Liver (tissue), 9 donors: ENCODE measurements around the gene EXD3. TPM values are rescaled to one million over a fixed set of nuclear protein-coding genes. Genes with fewer than 3 reads are reported as not detected.

Source experiments
- DNase-seq: peaks from one replicate; pipeline ENCODE4 v3.0.0-alpha.2; 2017; ENCODE audit warnings: low spot score
- H3K27ac ChIP-seq, 2 donors: one replicate each; pipeline ENCODE4 v1.7.0; 2013; ENCODE audit warnings: inconsistent platforms in 2 of 2, low read length in 2 of 2, control low read depth in 1 of 2, low read depth in 1 of 2, mild to moderate bottlenecking in 1 of 2
- H3K27me3 ChIP-seq, 4 donors: one replicate each; pipeline versions ENCODE4 v1.6.1 to v1.7.0; 2013; ENCODE audit warnings: low read length in 3 of 4, inconsistent platforms in 1 of 4, mild to moderate bottlenecking in 1 of 4, moderate library complexity in 1 of 4; ENCODE audit not compliant: control insufficient read depth in 4 of 4, insufficient read depth in 4 of 4
- H3K36me3 ChIP-seq, 4 donors: one replicate each; pipeline versions ENCODE4 v1.6.1 to v1.7.0; 2013; ENCODE audit warnings: low read length in 3 of 4, mild to moderate bottlenecking in 3 of 4, low read depth in 1 of 4, moderate library complexity in 1 of 4; ENCODE audit not compliant: control insufficient read depth in 4 of 4, insufficient read depth in 3 of 4
- H3K4me1 ChIP-seq, 4 donors: one replicate each; pipeline versions ENCODE4 v1.6.1 to v1.7.0; 2013; ENCODE audit warnings: low read length in 3 of 4, mild to moderate bottlenecking in 3 of 4, moderate library complexity in 1 of 4; ENCODE audit not compliant: control insufficient read depth in 4 of 4, insufficient read depth in 4 of 4
- H3K4me3 ChIP-seq, 3 donors: one replicate each; pipeline versions ENCODE4 v1.6.1 to v1.7.0; 2013; ENCODE audit warnings: low read length in 3 of 3, control low read depth in 1 of 3, low read depth in 1 of 3, mild to moderate bottlenecking in 1 of 3
- H3K9ac ChIP-seq, 2 donors: one replicate each; pipeline ENCODE4 v1.7.0; 2013; ENCODE audit warnings: low read length in 2 of 2, mild to moderate bottlenecking in 2 of 2, moderate library complexity in 2 of 2, control low read depth in 1 of 2, low read depth in 1 of 2
- H3K9me3 ChIP-seq, 4 donors: one replicate each; pipeline versions ENCODE4 v1.6.1 to v1.7.0; 2013; ENCODE audit warnings: low read length in 3 of 4; ENCODE audit not compliant: control insufficient read depth in 4 of 4
- EGR1 ChIP-seq, 2 donors: IDR thresholded peaks; 2 replicates each; pipeline ENCODE4 v1.6.1; 2016 to 2018; ENCODE audit warnings: antibody characterized with exemption in 2 of 2, low read depth in 2 of 2
- FOXA2 ChIP-seq: IDR thresholded peaks from 2 replicates; pipeline ENCODE4 v1.6.1; 2016; ENCODE audit warnings: antibody characterized with exemption
- GABPA ChIP-seq, 2 donors: IDR thresholded peaks in 1 of 2; conservative IDR thresholded peaks in 1 of 2; 2 replicates each; pipeline ENCODE4 v1.6.1; 2016; ENCODE audit warnings: antibody characterized with exemption in 2 of 2, mild to moderate bottlenecking in 1 of 2, moderate library complexity in 1 of 2
- HNF4A ChIP-seq, 2 donors: conservative IDR thresholded peaks; 2 replicates each; pipeline ENCODE4 v1.6.1; 2016; ENCODE audit warnings: antibody characterized with exemption in 2 of 2, mild to moderate bottlenecking in 2 of 2
- HNF4G ChIP-seq: IDR thresholded peaks from 2 replicates; pipeline ENCODE4 v1.6.1; 2016; ENCODE audit warnings: antibody characterized with exemption
- JUND ChIP-seq, 2 donors: IDR thresholded peaks; 2 replicates each; pipeline ENCODE4 v1.6.1; 2016; ENCODE audit warnings: antibody characterized with exemption in 2 of 2
- NR2F2 ChIP-seq: IDR thresholded peaks from 2 replicates; pipeline ENCODE4 v1.6.1; 2016; ENCODE audit warnings: antibody characterized with exemption
- RAD21 ChIP-seq, 2 donors: IDR thresholded peaks; 2 replicates each; pipeline ENCODE4 v1.6.1; 2016; ENCODE audit warnings: antibody characterized with exemption in 2 of 2, mild to moderate bottlenecking in 2 of 2
- RXRA ChIP-seq, 2 donors: IDR thresholded peaks; 2 replicates each; pipeline ENCODE4 v1.6.1; 2017 to 2018; ENCODE audit warnings: antibody characterized with exemption in 2 of 2, mild to moderate bottlenecking in 1 of 2
- SP1 ChIP-seq: IDR thresholded peaks from 2 replicates; pipeline ENCODE4 v1.6.1; 2018; ENCODE audit warnings: antibody characterized with exemption, mild to moderate bottlenecking
- YY1 ChIP-seq: IDR thresholded peaks from 2 replicates; pipeline ENCODE4 v1.6.1; 2016; ENCODE audit warnings: antibody characterized with exemption, mild to moderate bottlenecking
- WGBS: extraction: QIAGEN DNeasy Blood & Tissue Kit; methylation state at CpG from one replicate; pipeline ENCODE4 v1.1.7; 2013; 5-methylcytosine and 5-hydroxymethylcytosine counted together
- polyA plus RNA-seq, 2 donors: library from polyadenylated mRNA; stranded (reverse) in 1 of 2; unstranded in 1 of 2; fragments of 200-250 nt in 1 of 2; fragments of >200 nt in 1 of 2; fragmentation: Nextera tagmentation in 1 of 2; extraction: Ambion mirVana in 1 of 2; gene quantifications; one replicate each; pipeline versions ENCODE4 v1.2.1 to v1.2.3, GENCODE V29; 2013 to 2015
- total RNA-seq, 2 donors: library from RNA; depleted of rRNA; stranded (reverse); fragments of >200 nt; gene quantifications; one replicate each; pipeline ENCODE4 v1.2.3, GENCODE V29; 2014
- TF ChIP-seq, protein P1 (sequence below): IDR thresholded peaks from 2 replicates; pipeline ENCODE4 v1.6.1; 2016; ENCODE audit warnings: antibody characterized with exemption
- TF ChIP-seq, protein P2 (sequence below): IDR thresholded peaks from 2 replicates; pipeline ENCODE4 v1.6.1; 2016; ENCODE audit warnings: antibody characterized with exemption
- TF ChIP-seq, protein P3 (sequence below): fragments of 150-350 bp; IDR thresholded peaks from 2 replicates; pipeline ENCODE4 v1.5.1; 2017; ENCODE audit warnings: improper control_type of control experiment, low read depth, low read length; ENCODE audit not compliant: missing input control
- TF ChIP-seq, protein P4 (sequence below): IDR thresholded peaks from 2 replicates; pipeline ENCODE4 v1.6.1; 2016; ENCODE audit warnings: antibody characterized with exemption, mild to moderate bottlenecking
- donor health status: healthy.
- donor health status: healthy.
- donor health status: healthy.
- donor health status: healthy.
- donor health status: healthy.

Gene EXD3
- total and polyA plus RNA-seq, 4 donors, result 2.5 to 6.7 (median 3.7) TPM

DNA sequence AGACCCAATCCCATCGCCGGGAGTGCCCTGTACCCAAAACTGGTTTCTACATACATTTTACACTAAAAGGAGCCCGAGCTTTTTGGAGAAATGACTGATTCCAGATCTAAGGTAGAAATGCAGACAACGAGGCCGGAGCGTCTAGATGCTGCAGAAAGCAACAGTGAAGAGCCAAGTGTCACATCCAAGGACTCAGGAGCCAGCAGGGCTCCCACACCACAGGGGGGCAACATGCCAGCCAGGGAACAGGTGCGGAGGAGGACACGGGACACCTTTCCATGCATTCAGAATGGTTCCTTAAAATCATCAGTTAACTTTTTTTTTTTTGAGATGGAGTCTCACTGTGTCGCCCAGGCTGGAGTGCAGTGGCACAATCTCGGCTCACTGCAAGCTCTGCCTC is 97.8 kb downstream of the EXD3 start:
- 95% methylated on average over 10 of the region's 10 CpGs for WGBS
- Histone ChIP-seq H3K4me3 (no peak overlapping the region), H3K9me3 (no peaks in the 10 kb centered on the region), H3K27me3 (no peaks in the 10 kb centered on the region), H3K9ac (no peak overlapping the region), H3K4me1 (peaks cover 0 to 3% (median 1%) of the 10 kb centered on the region in 4 donors), H3K27ac (no peak overlapping the region), H3K36me3 (no peaks in the 10 kb centered on the region)
- DNase-seq, result no peak
- no peak for TF ChIP-seq NR2F2
- TF ChIP-seq, protein P1, sequence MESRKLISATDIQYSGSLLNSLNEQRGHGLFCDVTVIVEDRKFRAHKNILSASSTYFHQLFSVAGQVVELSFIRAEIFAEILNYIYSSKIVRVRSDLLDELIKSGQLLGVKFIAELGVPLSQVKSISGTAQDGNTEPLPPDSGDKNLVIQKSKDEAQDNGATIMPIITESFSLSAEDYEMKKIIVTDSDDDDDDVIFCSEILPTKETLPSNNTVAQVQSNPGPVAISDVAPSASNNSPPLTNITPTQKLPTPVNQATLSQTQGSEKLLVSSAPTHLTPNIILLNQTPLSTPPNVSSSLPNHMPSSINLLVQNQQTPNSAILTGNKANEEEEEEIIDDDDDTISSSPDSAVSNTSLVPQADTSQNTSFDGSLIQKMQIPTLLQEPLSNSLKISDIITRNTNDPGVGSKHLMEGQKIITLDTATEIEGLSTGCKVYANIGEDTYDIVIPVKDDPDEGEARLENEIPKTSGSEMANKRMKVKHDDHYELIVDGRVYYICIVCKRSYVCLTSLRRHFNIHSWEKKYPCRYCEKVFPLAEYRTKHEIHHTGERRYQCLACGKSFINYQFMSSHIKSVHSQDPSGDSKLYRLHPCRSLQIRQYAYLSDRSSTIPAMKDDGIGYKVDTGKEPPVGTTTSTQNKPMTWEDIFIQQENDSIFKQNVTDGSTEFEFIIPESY, result no peak

DNA sequence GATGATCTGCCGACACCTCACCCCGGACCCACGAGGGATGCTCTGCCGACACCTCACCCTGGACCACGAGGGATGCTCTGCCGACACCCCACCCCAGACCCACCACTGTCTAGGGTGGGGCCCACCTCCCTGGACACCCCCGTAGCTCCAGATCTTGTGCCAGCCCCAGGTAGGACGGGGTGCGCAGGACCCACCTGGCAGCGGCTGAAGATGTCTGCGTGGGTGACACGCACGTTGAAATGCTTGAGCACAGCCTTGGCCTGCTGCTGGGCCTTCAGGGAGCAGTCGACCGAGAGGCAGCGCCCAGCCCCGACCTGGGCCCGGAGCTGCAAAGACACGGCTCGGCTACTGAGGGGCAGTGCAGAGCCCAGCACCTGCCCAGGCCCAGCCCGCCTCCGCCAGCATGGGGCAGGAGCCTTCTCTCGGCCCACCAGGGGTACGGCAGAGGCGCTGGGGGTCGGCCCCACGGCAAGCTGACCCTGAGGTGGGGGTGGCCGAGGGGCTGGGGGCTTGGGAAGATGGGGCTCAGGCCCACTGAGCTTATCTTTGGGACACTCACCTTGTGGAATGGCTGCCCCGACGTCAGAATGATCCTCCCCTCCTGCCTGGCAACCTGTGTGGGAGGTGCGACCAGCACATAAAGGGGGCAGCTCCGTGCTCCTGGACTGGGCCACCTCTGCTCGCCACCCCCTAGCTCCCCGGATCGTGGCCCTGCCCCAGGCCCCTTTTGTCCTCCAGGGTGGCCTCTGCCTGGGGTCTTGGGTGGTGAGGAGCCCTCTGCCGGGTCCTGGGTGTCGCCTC is 99.2 kb downstream of the EXD3 start:
- H3K4me3 ChIP-seq, result no peak overlapping the region
- no peak for TF ChIP-seq HNF4G
- no peak overlapping the region for H3K27ac ChIP-seq
- H3K27me3 ChIP-seq, result no peaks in the 10 kb centered on the region
- no peak overlapping the region for H3K9ac ChIP-seq
- peaks cover 0 to 3% (median 1%) of the 10 kb centered on the region in 4 donors for H3K4me1 ChIP-seq
- DNase-seq, result no peak
- H3K9me3 ChIP-seq, result no peaks in the 10 kb centered on the region
- 97% methylated on average over 37 of the region's 37 CpGs for WGBS
- no peaks in the 10 kb centered on the region for H3K36me3 ChIP-seq

DNA sequence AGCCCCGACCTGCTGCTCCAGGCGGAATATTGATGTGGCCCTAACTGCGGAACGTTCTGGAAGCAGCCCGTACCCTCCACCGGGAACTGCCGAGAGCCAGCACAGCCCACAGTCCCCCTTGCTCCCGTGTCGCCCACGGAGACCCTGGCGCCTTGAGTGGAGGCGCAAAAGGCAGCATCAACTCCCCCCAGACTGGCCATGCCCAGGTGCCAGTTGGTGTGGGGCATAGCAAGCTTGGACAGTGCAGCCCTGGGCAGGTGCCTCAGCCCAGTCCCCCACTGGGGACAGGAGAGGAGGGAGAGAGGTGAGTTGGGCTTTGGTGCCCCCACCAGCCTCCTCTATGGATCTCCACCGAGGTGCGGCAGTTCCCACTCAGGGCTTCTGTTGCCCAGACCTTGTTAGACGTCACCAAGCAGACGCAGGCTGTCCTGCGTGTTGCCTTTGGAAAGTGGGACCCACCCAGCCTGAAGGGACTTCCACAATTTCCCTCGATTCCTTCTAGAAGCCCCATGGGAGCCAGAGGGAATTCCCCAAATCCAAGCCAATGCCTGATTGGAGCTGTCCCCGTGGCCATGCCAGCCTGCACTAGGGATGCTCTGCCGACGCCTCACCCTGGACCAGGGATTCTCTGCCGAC is 101.1 kb downstream of the EXD3 start:
- no peak overlapping the region for H3K4me3 ChIP-seq
- no peak overlapping the region for H3K27ac ChIP-seq
- H3K4me1 ChIP-seq, result peaks cover 0 to 3% (median 1%) of the 10 kb centered on the region in 4 donors
- DNase-seq, result no peak
- 95% methylated on average over 22 of the region's 22 CpGs for WGBS
- TF ChIP-seq, protein P2, sequence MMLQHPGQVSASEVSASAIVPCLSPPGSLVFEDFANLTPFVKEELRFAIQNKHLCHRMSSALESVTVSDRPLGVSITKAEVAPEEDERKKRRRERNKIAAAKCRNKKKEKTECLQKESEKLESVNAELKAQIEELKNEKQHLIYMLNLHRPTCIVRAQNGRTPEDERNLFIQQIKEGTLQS, result no peak
- TF ChIP-seq, protein P3, sequence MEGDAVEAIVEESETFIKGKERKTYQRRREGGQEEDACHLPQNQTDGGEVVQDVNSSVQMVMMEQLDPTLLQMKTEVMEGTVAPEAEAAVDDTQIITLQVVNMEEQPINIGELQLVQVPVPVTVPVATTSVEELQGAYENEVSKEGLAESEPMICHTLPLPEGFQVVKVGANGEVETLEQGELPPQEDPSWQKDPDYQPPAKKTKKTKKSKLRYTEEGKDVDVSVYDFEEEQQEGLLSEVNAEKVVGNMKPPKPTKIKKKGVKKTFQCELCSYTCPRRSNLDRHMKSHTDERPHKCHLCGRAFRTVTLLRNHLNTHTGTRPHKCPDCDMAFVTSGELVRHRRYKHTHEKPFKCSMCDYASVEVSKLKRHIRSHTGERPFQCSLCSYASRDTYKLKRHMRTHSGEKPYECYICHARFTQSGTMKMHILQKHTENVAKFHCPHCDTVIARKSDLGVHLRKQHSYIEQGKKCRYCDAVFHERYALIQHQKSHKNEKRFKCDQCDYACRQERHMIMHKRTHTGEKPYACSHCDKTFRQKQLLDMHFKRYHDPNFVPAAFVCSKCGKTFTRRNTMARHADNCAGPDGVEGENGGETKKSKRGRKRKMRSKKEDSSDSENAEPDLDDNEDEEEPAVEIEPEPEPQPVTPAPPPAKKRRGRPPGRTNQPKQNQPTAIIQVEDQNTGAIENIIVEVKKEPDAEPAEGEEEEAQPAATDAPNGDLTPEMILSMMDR, result no peak
- TF ChIP-seq FOXA2 (no peak), HNF4A (conservative IDR thresholded peaks at IDR 0.05) (no peak), HNF4G (no peak), RAD21 (IDR thresholded peaks at IDR 0.05) (no peak), RXRA (IDR thresholded peaks at IDR 0.05) (no peak), JUND (IDR thresholded peaks at IDR 0.05) (no peak), EGR1 (IDR thresholded peaks at IDR 0.05; ENCODE audit: low read depth in 2 of 2) (no peak), SP1 (no peak), GABPA (IDR thresholded peaks at IDR 0.05 in 1 of 2, conservative IDR thresholded peaks at IDR 0.05 in 1 of 2) (no peak), YY1 (no peak)
- TF ChIP-seq, protein P1, result no peak
- TF ChIP-seq, protein P4, sequence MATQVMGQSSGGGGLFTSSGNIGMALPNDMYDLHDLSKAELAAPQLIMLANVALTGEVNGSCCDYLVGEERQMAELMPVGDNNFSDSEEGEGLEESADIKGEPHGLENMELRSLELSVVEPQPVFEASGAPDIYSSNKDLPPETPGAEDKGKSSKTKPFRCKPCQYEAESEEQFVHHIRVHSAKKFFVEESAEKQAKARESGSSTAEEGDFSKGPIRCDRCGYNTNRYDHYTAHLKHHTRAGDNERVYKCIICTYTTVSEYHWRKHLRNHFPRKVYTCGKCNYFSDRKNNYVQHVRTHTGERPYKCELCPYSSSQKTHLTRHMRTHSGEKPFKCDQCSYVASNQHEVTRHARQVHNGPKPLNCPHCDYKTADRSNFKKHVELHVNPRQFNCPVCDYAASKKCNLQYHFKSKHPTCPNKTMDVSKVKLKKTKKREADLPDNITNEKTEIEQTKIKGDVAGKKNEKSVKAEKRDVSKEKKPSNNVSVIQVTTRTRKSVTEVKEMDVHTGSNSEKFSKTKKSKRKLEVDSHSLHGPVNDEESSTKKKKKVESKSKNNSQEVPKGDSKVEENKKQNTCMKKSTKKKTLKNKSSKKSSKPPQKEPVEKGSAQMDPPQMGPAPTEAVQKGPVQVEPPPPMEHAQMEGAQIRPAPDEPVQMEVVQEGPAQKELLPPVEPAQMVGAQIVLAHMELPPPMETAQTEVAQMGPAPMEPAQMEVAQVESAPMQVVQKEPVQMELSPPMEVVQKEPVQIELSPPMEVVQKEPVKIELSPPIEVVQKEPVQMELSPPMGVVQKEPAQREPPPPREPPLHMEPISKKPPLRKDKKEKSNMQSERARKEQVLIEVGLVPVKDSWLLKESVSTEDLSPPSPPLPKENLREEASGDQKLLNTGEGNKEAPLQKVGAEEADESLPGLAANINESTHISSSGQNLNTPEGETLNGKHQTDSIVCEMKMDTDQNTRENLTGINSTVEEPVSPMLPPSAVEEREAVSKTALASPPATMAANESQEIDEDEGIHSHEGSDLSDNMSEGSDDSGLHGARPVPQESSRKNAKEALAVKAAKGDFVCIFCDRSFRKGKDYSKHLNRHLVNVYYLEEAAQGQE, result no peak
- no peaks in the 10 kb centered on the region for H3K9me3 ChIP-seq
- no peaks in the 10 kb centered on the region for H3K36me3 ChIP-seq
- no peaks in the 10 kb centered on the region for H3K27me3 ChIP-seq
- H3K9ac ChIP-seq, result no peak overlapping the region
